Spinal cord (tissue), 10 donors: ENCODE results near the gene TRH. TPM values are rescaled to one million over a fixed set of nuclear protein-coding genes. Genes with fewer than 3 reads are reported as not detected.

ENCODE experiments used
- DNase-seq, 6 donors: peaks; one replicate each; pipeline versions ENCODE4 v3.0.0 to v3.0.0-alpha.2; 2013 to 2015; ENCODE audit warnings: low spot score in 6 of 6, low read depth in 4 of 6
- H3K27ac ChIP-seq: one replicate; pipeline ENCODE4 v1.5.1; 2013; ENCODE audit warnings: low read depth, low read length, control low read depth
- H3K27me3 ChIP-seq: one replicate; pipeline ENCODE4 v1.6.1; 2013; ENCODE audit warnings: low read length; ENCODE audit not compliant: control insufficient read depth, insufficient read depth
- H3K36me3 ChIP-seq: one replicate; pipeline ENCODE4 v1.6.1; 2013; ENCODE audit warnings: low read length; ENCODE audit not compliant: control insufficient read depth, insufficient read depth
- H3K4me1 ChIP-seq: one replicate; pipeline ENCODE4 v1.6.1; 2013; ENCODE audit warnings: low read length; ENCODE audit not compliant: control insufficient read depth, insufficient read depth
- H3K4me3 ChIP-seq: one replicate; pipeline ENCODE4 v1.5.1; 2013; ENCODE audit warnings: low read depth, low read length, control low read depth
- H3K9me3 ChIP-seq: one replicate; pipeline ENCODE4 v1.6.1; 2013; ENCODE audit warnings: low read length; ENCODE audit not compliant: control insufficient read depth, insufficient read depth
- WGBS: methylation state at CpG from one replicate; pipeline ENCODE4 v1.1.5; 2013; ENCODE audit warnings: missing lambda C conversion rate; ENCODE audit not compliant: insufficient coverage; 5-methylcytosine and 5-hydroxymethylcytosine counted together
- long read RNA-seq, 4 donors: transcript quantifications; one replicate each; lab custom pipeline, GENCODE V29; 2026
- polyA plus RNA-seq, 2 donors: library from polyadenylated mRNA; unstranded; fragments of 120-200 nt; gene quantifications; one replicate each; pipeline ENCODE4 v1.2.1, GENCODE V29; 2013; ENCODE audit not compliant: insufficient read length in 2 of 2
- total RNA-seq, 2 donors: library from RNA; depleted of rRNA in 1 of 2; stranded (reverse); fragments of 120-200 nt in 1 of 2; fragments of >200 nt in 1 of 2; gene quantifications; one replicate each; pipeline versions ENCODE4 v1.2.3 to v1.2.4, GENCODE V29; 2013 to 2014
- donor health status: healthy.

Gene TRH, protein sequence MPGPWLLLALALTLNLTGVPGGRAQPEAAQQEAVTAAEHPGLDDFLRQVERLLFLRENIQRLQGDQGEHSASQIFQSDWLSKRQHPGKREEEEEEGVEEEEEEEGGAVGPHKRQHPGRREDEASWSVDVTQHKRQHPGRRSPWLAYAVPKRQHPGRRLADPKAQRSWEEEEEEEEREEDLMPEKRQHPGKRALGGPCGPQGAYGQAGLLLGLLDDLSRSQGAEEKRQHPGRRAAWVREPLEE
- total RNA-seq (10 to 100 TPM in 1 of 2 donors, 1 to 10 TPM in 1; 7.0 to 61.5 TPM), polyA plus RNA-seq (10 to 100 TPM; 23.6 to 45.9 TPM)
- long read RNA-seq, donor 1, transcript TRH-201 (3 exons, 1,978 nt) = major isoform, 11 of 22 reads
- long read RNA-seq, donor 1, partial matches to known transcripts = 9 of 22 reads
- long read RNA-seq, donor 1, other reads (novel, unspliced or antisense) = 0 of 22 reads
- long read RNA-seq, donor 2, transcript TRH-201 (3 exons, 1,978 nt) = major isoform, 7 of 16 reads
- long read RNA-seq, donor 2, partial matches to known transcripts = 9 of 16 reads
- long read RNA-seq, donor 2, other reads (novel, unspliced or antisense) = 0 of 16 reads
- long read RNA-seq, donor 3, partial matches to known transcripts = 0 of 4 reads
- long read RNA-seq, donor 3, other reads (novel, unspliced or antisense) = 0 of 4 reads
- long read RNA-seq, donor 4 = 0 reads

GRCh38 chr3:129974564-129974832 is at the start of gene TRH:
Gene TRH, plus strand, starts transcription at chr3:129974720. Its CDS starts 1,097 bp downstream, at chr3:129975817.
- Histone ChIP-seq H3K27ac (no peak within 1 kb of the TSS), H3K9me3 (no peaks in the 10 kb centered on the region), H3K4me3 (peak within 1 kb of the TSS; percentile 21), H3K27me3 (peaks cover 62% of the 10 kb centered on the region), H3K4me1 (peaks cover 21% of the 10 kb centered on the region), H3K36me3 (no peaks in the 10 kb centered on the region)
- peak in 1 of 6 donors; percentile 47 for DNase-seq
- WGBS = 0% methylated on average over 30 of the region's 30 CpGs

- Histone ChIP-seq H3K4me3 (no peak overlapping the region), H3K36me3 (no peaks in the 10 kb centered on the region), H3K9me3 (peaks cover 5% of the 10 kb centered on the region), H3K4me1 (no peaks in the 10 kb centered on the region), H3K27me3 (no peaks in the 10 kb centered on the region), H3K27ac (no peak overlapping the region)
- DNase-seq = no peak
- 76% methylated on average over 4 of the region's 5 CpGs for WGBS
Observed at GRCh38 chr3:129927072-129927471, 47.4 kb upstream of the TRH start.

GRCh38 chr3:129929383-129929782 is 45.1 kb upstream of the TRH start:
- no peaks in the 10 kb centered on the region for H3K4me1 ChIP-seq
- H3K4me3 ChIP-seq = no peak overlapping the region
- WGBS = no CpG with 5 or more reads among the region's 1 CpG
- no peak for DNase-seq
- no peaks in the 10 kb centered on the region for H3K36me3 ChIP-seq
- no peaks in the 10 kb centered on the region for H3K27me3 ChIP-seq
- H3K9me3 ChIP-seq = peaks cover 3% of the 10 kb centered on the region
- no peak overlapping the region for H3K27ac ChIP-seq

- Histone ChIP-seq H3K36me3 (no peaks in the 10 kb centered on the region), H3K9me3 (peaks cover 3% of the 10 kb centered on the region), H3K27ac (no peak overlapping the region), H3K27me3 (no peaks in the 10 kb centered on the region), H3K4me3 (no peak overlapping the region), H3K4me1 (peaks cover 7% of the 10 kb centered on the region)
- DNase-seq = no peak
- WGBS = 95% methylated on average over 4 of the region's 4 CpGs
Observed at GRCh38 chr3:129933471-129933870, 41.0 kb upstream of the TRH start.

DNA sequence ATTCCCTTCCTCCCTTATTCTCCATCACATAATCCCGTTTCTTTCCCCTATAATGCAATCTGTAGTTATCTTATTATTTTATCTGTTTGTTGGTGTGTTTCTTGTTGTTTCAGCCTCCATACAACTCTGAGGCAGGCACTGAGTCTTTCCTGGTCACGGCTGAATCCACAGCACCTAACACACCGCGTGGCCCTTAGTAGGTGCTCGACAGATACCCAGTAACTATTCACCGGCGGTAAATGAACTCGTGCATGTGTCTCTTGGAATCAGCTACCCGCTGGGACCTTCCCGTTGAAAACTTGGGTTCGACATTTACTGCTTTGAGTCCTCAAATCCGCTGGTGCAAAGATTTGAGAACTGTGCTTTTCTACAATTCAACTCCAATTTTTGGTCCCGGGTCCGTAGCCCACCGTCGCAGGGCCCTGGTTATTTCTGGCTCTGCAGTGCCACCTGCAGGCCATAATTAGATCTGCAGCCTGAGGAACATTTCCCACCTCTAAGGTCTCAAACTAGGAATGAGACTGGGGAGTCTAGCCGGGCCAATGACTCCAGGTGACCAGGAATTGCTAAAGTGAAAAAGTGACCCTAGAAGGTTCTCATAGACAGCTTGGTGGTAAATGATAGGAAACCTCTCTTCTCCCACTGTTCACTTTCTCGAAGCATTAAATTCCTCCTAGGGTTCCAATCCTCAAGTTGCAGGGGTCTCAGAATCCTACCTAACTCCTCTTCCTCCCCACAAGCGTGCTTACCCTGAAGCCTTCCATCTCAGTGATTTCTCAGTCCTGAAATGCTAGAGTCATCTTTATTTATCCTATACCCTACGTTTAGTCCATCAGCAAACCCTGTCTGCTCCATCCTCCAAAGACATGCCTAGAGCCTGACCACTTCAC is 40.0 kb upstream of the TRH start:
- H3K27me3 ChIP-seq = no peaks in the 10 kb centered on the region
- peak; percentile 21 to 86 (median 46) for DNase-seq
- H3K9me3 ChIP-seq = peaks cover 3% of the 10 kb centered on the region
- no peaks in the 10 kb centered on the region for H3K36me3 ChIP-seq
- 28% methylated on average over 15 of the region's 20 CpGs for WGBS
- H3K4me3 ChIP-seq = no peak overlapping the region
- H3K27ac ChIP-seq = no peak overlapping the region
- H3K4me1 ChIP-seq = peaks cover 7% of the 10 kb centered on the region

GRCh38 chr3:129936757-129937156 is 37.8 kb upstream of the TRH start:
- Histone ChIP-seq H3K4me1 (peaks cover 7% of the 10 kb centered on the region), H3K27ac (no peak overlapping the region), H3K36me3 (no peaks in the 10 kb centered on the region), H3K9me3 (no peaks in the 10 kb centered on the region), H3K27me3 (no peaks in the 10 kb centered on the region), H3K4me3 (peak overlapping the region; percentile 22)
- DNase-seq = peak in 2 of 6 donors; percentile 54 to 56
- 10% methylated on average over 6 of the region's 6 CpGs for WGBS

GRCh38 chr3:129937717-129938116 is 36.8 kb upstream of the TRH start:
- H3K4me3 ChIP-seq = no peak overlapping the region
- no peaks in the 10 kb centered on the region for H3K27me3 ChIP-seq
- H3K9me3 ChIP-seq = no peaks in the 10 kb centered on the region
- no peak for DNase-seq
- no peaks in the 10 kb centered on the region for H3K36me3 ChIP-seq
- 82% methylated on average over 9 of the region's 9 CpGs for WGBS
- peaks cover 7% of the 10 kb centered on the region for H3K4me1 ChIP-seq
- no peak overlapping the region for H3K27ac ChIP-seq

- Histone ChIP-seq H3K4me1 (peaks cover 7% of the 10 kb centered on the region), H3K36me3 (no peaks in the 10 kb centered on the region), H3K27ac (no peak overlapping the region), H3K4me3 (no peak overlapping the region), H3K9me3 (no peaks in the 10 kb centered on the region), H3K27me3 (no peaks in the 10 kb centered on the region)
- no peak for DNase-seq
- WGBS = 87% methylated on average over 8 of the region's 8 CpGs
Observed at GRCh38 chr3:129938140-129938930, 36.2 kb upstream of the TRH start.

DNA sequence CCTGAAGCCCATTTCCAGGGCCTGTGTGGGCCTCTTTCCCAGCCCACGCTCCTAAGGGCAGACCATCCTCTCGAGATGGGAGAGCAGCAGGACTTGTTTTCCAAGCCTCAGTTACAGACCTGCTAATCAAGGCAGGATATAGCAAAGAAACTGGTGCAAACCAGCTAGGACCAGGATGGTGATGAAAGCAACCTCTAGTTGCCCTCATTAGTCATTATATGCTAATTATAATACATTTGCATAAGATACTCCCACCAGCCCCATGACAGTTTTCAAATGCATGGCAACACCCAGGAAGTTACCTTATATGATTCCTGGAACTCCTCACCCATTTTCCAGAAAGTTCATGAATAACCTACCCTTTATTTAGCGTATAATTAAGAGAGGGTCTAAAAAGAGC is 34.4 kb upstream of the TRH start:
- DNase-seq = no peak
- Histone ChIP-seq H3K4me3 (no peak overlapping the region), H3K9me3 (no peaks in the 10 kb centered on the region), H3K36me3 (no peaks in the 10 kb centered on the region), H3K4me1 (peaks cover 7% of the 10 kb centered on the region), H3K27ac (no peak overlapping the region), H3K27me3 (no peaks in the 10 kb centered on the region)
- 83% methylated on average over 3 of the region's 3 CpGs for WGBS
